GM19238 (cell line): ENCODE measurements around the gene GID4.
A peak's percentile ranks its signal among the peaks of the same experiment; 100 is the strongest.

Source experiments
- DNase-seq: peaks from one replicate; pipeline ENCODE4 v3.0.0; 2011; ENCODE audit warnings: low spot score; ENCODE audit not compliant: insufficient read length

The GID4 gene

GRCh38 chr17:18016426-18016825, 22.8 kb upstream of the GID4 start:
- DNase-seq: no peak

GRCh38 chr17:18017958-18018357, 21.2 kb upstream of the GID4 start:
- no peak for DNase-seq

GRCh38 chr17:18018411-18018921, 20.7 kb upstream of the GID4 start:
- no peak for DNase-seq

- DNase-seq: no peak
Observed at GRCh38 chr17:18019838-18020154, 19.4 kb upstream of the GID4 start.

- DNase-seq: no peak
Observed at GRCh38 chr17:18020971-18021370, 18.2 kb upstream of the GID4 start.

GRCh38 chr17:18021372-18021771, 17.8 kb upstream of the GID4 start:
- no peak for DNase-seq

- DNase-seq: no peak
Observed at GRCh38 chr17:18025241-18025944, 13.8 kb upstream of the GID4 start.

- DNase-seq: no peak
Observed at GRCh38 chr17:18025945-18026776, 13.0 kb upstream of the GID4 start.

GRCh38 chr17:18027280-18027679, 11.9 kb upstream of the GID4 start:
- no peak for DNase-seq

GRCh38 chr17:18028114-18028951, 10.9 kb upstream of the GID4 start:
- DNase-seq: no peak

GRCh38 chr17:18028952-18029540, 10.2 kb upstream of the GID4 start:
- DNase-seq: no peak

- DNase-seq: no peak
Observed at GRCh38 chr17:18031955-18032354, 7.3 kb upstream of the GID4 start.

- peak; percentile 59 for DNase-seq
Observed at GRCh38 chr17:18033442-18034099, 5.6 kb upstream of the GID4 start.

GRCh38 chr17:18035704-18036103, 3.5 kb upstream of the GID4 start:
- DNase-seq: no peak

- DNase-seq: no peak
Observed at GRCh38 chr17:18037486-18037885, 1.7 kb upstream of the GID4 start.

GRCh38 chr17:18038149-18038850, 908 bp upstream of the GID4 start:
- no peak for DNase-seq

GRCh38 chr17:18039535-18040260, 490 bp downstream of the GID4 start:
- DNase-seq: peak; percentile 35

GRCh38 chr17:18040261-18040858, 1.2 kb downstream of the GID4 start:
- no peak for DNase-seq

- DNase-seq: no peak
Observed at GRCh38 chr17:18041776-18042175, 2.6 kb downstream of the GID4 start.
